Measurements from ENCODE around the gene CTRB1.

GRCh38 chr16:75244844-75245758, 26.3 kb downstream of the CTRB1 start:
- TF ChIP-seq CTCF (conservative IDR thresholded peaks at IDR 0.05) = no peak
- TF ChIP-seq ZFX (IDR thresholded peaks at IDR 0.05) = no peak
